Measurements from ENCODE around the gene ZC3H7A. TPM values are rescaled to one million over a fixed set of nuclear protein-coding genes. Genes with fewer than 3 reads are reported as not detected.

Gene ZC3H7A
- total RNA-seq, 1 experiment from 2014 or later, result 63.5 TPM

DNA sequence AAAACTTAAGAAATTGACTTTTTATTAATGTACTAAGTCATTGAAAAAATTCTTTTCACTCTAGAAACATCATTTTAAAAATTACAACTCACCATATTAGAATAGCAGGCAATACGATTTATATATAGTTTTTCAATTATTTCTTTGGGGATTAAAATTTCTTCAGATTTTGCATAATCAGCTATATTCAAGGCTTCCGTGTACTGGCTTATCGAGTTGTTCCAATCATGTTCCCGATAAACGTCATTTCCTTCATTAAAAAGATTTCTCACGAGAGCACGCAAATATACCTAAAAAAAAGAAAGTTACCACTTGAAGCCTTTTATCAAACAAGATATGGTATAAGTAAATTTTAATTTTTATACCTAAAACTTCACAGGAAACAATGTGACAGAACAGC, 18.0 kb downstream of the ZC3H7A start:
- DNase-seq, result no peak
- ChIA-PET CTCF (no interaction called here), POLR2A (ENCODE audit: unreplicated experiment) (no interaction called here)
- no peaks in the 10 kb centered on the region for H3K27me3 ChIP-seq (ENCODE audit: insufficient read depth, low read depth)
- H4K20me1 ChIP-seq (ENCODE audit: insufficient read depth), result peaks cover 30% of the 10 kb centered on the region
- no peak overlapping the region for H2AFZ ChIP-seq
- no peak overlapping the region for H3K4me2 ChIP-seq
- no peak overlapping the region for H3K4me3 ChIP-seq
- H3K9me2 ChIP-seq (ENCODE audit: insufficient read depth), result no peaks in the 10 kb centered on the region
- peaks cover 12% of the 10 kb centered on the region for H3K36me3 ChIP-seq (ENCODE audit: low read depth)
- no TSS peak for BruUV-seq (replicated peaks)
- TF ChIP-seq EZH2 (IDR thresholded peaks at IDR 0.05; ENCODE audit: low read depth), result no peak
- TF ChIP-seq, protein P1, sequence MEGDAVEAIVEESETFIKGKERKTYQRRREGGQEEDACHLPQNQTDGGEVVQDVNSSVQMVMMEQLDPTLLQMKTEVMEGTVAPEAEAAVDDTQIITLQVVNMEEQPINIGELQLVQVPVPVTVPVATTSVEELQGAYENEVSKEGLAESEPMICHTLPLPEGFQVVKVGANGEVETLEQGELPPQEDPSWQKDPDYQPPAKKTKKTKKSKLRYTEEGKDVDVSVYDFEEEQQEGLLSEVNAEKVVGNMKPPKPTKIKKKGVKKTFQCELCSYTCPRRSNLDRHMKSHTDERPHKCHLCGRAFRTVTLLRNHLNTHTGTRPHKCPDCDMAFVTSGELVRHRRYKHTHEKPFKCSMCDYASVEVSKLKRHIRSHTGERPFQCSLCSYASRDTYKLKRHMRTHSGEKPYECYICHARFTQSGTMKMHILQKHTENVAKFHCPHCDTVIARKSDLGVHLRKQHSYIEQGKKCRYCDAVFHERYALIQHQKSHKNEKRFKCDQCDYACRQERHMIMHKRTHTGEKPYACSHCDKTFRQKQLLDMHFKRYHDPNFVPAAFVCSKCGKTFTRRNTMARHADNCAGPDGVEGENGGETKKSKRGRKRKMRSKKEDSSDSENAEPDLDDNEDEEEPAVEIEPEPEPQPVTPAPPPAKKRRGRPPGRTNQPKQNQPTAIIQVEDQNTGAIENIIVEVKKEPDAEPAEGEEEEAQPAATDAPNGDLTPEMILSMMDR (conservative IDR thresholded peaks at IDR 0.05), result no peak
- H3K4me1 ChIP-seq (replicated peaks; ENCODE audit: insufficient read depth), result no peaks in the 10 kb centered on the region
- no peaks in the 10 kb centered on the region for H3K9me3 ChIP-seq (ENCODE audit: insufficient read depth, low read depth)
- peaks cover 4% of the 10 kb centered on the region; the same call in 1 of the 2 replicates for H3F3A ChIP-seq (ENCODE audit: insufficient read depth, low read depth)
- 0 out of 2 replicates have a peak, but pooled peaks cover 8% of the 10 kb centered on the region for H3K79me2 ChIP-seq (ENCODE audit: low read depth)
- no peak overlapping the region for H3K27ac ChIP-seq
- intact Hi-C loops (cut with micrococcal nuclease; ENCODE audit: unreplicated experiment), result no loop called here

DNA sequence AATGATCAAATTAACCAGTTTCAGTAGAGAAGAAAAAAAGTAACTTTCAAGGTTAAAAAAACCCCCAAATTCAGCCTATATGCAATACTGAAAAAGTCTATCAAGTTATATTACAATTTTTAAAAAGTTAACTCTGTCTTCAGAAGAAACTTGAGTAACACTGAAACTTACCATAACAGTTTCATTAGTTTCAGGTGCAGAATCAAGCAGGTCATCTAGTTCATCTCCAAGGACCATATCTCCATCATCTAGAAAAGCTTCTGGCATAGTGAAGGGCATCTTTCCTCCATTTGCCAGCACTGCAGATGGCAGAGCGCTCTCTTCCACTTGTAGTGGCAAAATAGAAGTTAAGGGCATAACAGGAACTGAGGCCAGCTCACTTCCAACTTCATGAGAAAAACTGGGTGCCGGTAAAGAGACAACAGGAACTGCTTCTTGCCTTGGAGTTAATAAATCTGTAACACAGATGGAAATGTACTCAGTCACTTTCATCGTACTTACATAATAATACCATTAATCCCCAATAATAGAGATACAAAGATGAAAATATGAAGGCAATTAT, 22.9 kb downstream of the ZC3H7A start:
- Histone ChIP-seq H3F3A (ENCODE audit: insufficient read depth, low read depth) (no peaks in the 10 kb centered on the region), H3K27ac (no peak overlapping the region), H3K36me3 (ENCODE audit: low read depth) (peaks cover 21% of the 10 kb centered on the region), H3K9me2 (ENCODE audit: insufficient read depth) (no peaks in the 10 kb centered on the region), H3K4me2 (no peak overlapping the region), H3K4me1 (replicated peaks; ENCODE audit: insufficient read depth) (no peaks in the 10 kb centered on the region), H3K9me3 (ENCODE audit: insufficient read depth, low read depth) (no peaks in the 10 kb centered on the region), H3K4me3 (no peak overlapping the region), H3K27me3 (ENCODE audit: insufficient read depth, low read depth) (no peaks in the 10 kb centered on the region), H4K20me1 (ENCODE audit: insufficient read depth) (peaks cover 10% of the 10 kb centered on the region; the same call in 1 of the 2 replicates), H2AFZ (no peak overlapping the region), H3K79me2 (ENCODE audit: low read depth) (no peaks in the 10 kb centered on the region)
- ChIA-PET CTCF (interaction anchor here (0.6 kb wide), 1 partner anchor 84 kb away, joined by 12 read pairs; no protein-coding TSS in a partner anchor), POLR2A (ENCODE audit: unreplicated experiment) (no interaction called here)
- no TSS peak for BruUV-seq (replicated peaks)
- intact Hi-C loops (cut with micrococcal nuclease; ENCODE audit: unreplicated experiment), result no loop called here
- TF ChIP-seq EZH2 (IDR thresholded peaks at IDR 0.05; ENCODE audit: low read depth), result no peak
- TF ChIP-seq, protein P1 (conservative IDR thresholded peaks at IDR 0.05), result no peak
- DNase-seq, result no peak

DNA sequence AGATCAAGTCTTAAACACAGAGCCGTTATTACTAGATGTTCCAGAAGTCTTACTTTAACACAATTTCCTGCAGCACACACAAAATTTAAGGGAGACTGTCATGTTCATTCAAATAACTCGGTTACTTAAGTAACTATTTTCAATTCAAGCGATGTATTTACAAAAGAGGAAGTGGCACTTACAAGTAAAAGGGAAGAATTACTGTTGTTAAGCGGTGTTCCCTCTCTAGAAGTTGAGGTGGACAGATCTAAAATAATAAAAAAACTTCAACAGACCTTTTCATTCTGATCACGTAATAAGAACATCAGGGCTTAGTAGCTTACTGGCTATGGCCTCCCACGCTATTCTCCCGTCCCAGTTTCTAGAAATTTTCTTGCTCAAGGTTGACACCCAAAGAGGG, 28.2 kb downstream of the ZC3H7A start:
- POLR2A ChIA-PET (ENCODE audit: unreplicated experiment), result no interaction called here
- TF ChIP-seq EZH2 (IDR thresholded peaks at IDR 0.05; ENCODE audit: low read depth), result no peak
- TF ChIP-seq, protein P1 (conservative IDR thresholded peaks at IDR 0.05), result no peak
- Histone ChIP-seq H3K36me3 (ENCODE audit: low read depth) (peaks cover 31% of the 10 kb centered on the region), H2AFZ (no peak overlapping the region), H3K4me3 (no peak overlapping the region), H3K9me3 (ENCODE audit: insufficient read depth, low read depth) (no peaks in the 10 kb centered on the region), H4K20me1 (ENCODE audit: insufficient read depth) (no peaks in the 10 kb centered on the region), H3K79me2 (ENCODE audit: low read depth) (no peaks in the 10 kb centered on the region), H3K4me1 (replicated peaks; ENCODE audit: insufficient read depth) (no peaks in the 10 kb centered on the region), H3K9me2 (ENCODE audit: insufficient read depth) (no peaks in the 10 kb centered on the region), H3K27ac (no peak overlapping the region), H3F3A (ENCODE audit: insufficient read depth, low read depth) (no peaks in the 10 kb centered on the region; the same call in 1 of the 2 replicates), H3K4me2 (no peak overlapping the region), H3K27me3 (ENCODE audit: insufficient read depth, low read depth) (no peaks in the 10 kb centered on the region)
- no peak for DNase-seq
- BruUV-seq (replicated peaks), result no TSS peak
- CTCF ChIA-PET, result no interaction called here
- intact Hi-C loops (cut with micrococcal nuclease; ENCODE audit: unreplicated experiment), result no loop called here
